Renal cortex interstitium (tissue), 11 donors: Measurements from ENCODE around the gene EFR3B. TPM values are rescaled to one million over a fixed set of nuclear protein-coding genes. Genes with fewer than 3 reads are reported as not detected.
A peak's percentile ranks its signal among the peaks of the same experiment; 100 is the strongest.

ENCODE experiments used
- DNase-seq, 11 donors: peaks; one replicate each; pipeline ENCODE4 v3.0.0-alpha.2; 2013; ENCODE audit warnings: low read depth in 9 of 11, low spot score in 4 of 11; ENCODE audit errors: extremely low read depth in 1 of 11
- polyA plus RNA-seq, 3 donors: library from polyadenylated mRNA; unstranded; fragments of 120-200 nt; gene quantifications; one replicate each; pipeline ENCODE4 v1.2.1, GENCODE V29; 2013; ENCODE audit not compliant: insufficient read length in 3 of 3

EFR3B gene
- polyA plus RNA-seq, 3 donors, result 5.9 to 7.5 (median 7.4) TPM

GRCh38 chr2:25063876-25064660 lies 22.2 kb downstream of the EFR3B start:
- DNase-seq, result no peak

- DNase-seq, result no peak
Observed at GRCh38 chr2:25065768-25066167, 23.9 kb downstream of the EFR3B start.

GRCh38 chr2:25066455-25066854 lies 24.6 kb downstream of the EFR3B start:
- no peak for DNase-seq

- DNase-seq, result no peak
Observed at GRCh38 chr2:25068217-25068616, 26.3 kb downstream of the EFR3B start.

- no peak for DNase-seq
Observed at GRCh38 chr2:25071966-25072365, 30.1 kb downstream of the EFR3B start.

- no peak for DNase-seq
Observed at GRCh38 chr2:25072606-25073005, 30.7 kb downstream of the EFR3B start.

- no peak for DNase-seq
Observed at GRCh38 chr2:25073025-25073424, 31.1 kb downstream of the EFR3B start.

GRCh38 chr2:25073914-25074313 lies 32.0 kb downstream of the EFR3B start:
- DNase-seq, result no peak

- DNase-seq, result no peak
Observed at GRCh38 chr2:25074826-25075225, 33.0 kb downstream of the EFR3B start.

- DNase-seq, result no peak
Observed at GRCh38 chr2:25076749-25077148, 34.9 kb downstream of the EFR3B start.

- no peak for DNase-seq
Observed at GRCh38 chr2:25077789-25078169, 35.9 kb downstream of the EFR3B start.

- DNase-seq, result peak in 1 of 11 donors; percentile 22
Observed at GRCh38 chr2:25078170-25079049, 36.5 kb downstream of the EFR3B start.

GRCh38 chr2:25079050-25079635 lies 37.3 kb downstream of the EFR3B start:
- no peak for DNase-seq

GRCh38 chr2:25081237-25081790 lies 39.4 kb downstream of the EFR3B start:
- no peak for DNase-seq

GRCh38 chr2:25082002-25082622 lies 40.2 kb downstream of the EFR3B start:
- no peak for DNase-seq

- no peak for DNase-seq
Observed at GRCh38 chr2:25085761-25086560, 44.1 kb downstream of the EFR3B start.

- DNase-seq, result no peak
Observed at GRCh38 chr2:25088817-25089516, 47.1 kb downstream of the EFR3B start.
